NCI-H446 treated with DMSO at 0.1 percent for 48 hours (cell line): Measurements from ENCODE around the gene FBXO41.
A peak's percentile ranks its signal among the peaks of the same experiment; 100 is the strongest.

ENCODE experiments used
- DNase-seq: peaks from one replicate; lab custom pipeline; 2025; lab: John Stamatoyannopoulos, UW

The FBXO41 gene

GRCh38 chr2:73246850-73247249, 37.4 kb downstream of the FBXO41 start:
- DNase-seq: no peak

- DNase-seq: no peak
These were observed 39.7 kb downstream of the FBXO41 start for GRCh38 chr2:73244580-73244979.

GRCh38 chr2:73243884-73244570, 40.3 kb downstream of the FBXO41 start:
- peak; percentile 79 for DNase-seq

GRCh38 chr2:73239776-73240175, 44.5 kb downstream of the FBXO41 start:
- no peak for DNase-seq

GRCh38 chr2:73238976-73239375, 45.3 kb downstream of the FBXO41 start:
- no peak for DNase-seq

- no peak for DNase-seq
These were observed 46.1 kb downstream of the FBXO41 start for GRCh38 chr2:73238149-73238548.

- DNase-seq: no peak
These were observed 47.1 kb downstream of the FBXO41 start for GRCh38 chr2:73237168-73237567.

- DNase-seq: no peak
These were observed 48.8 kb downstream of the FBXO41 start for GRCh38 chr2:73235315-73236028.

GRCh38 chr2:73233932-73234832, 50.1 kb downstream of the FBXO41 start, which contains the start of gene CCT7:
CCT7 (plus strand) TSS chr2:73234308; CDS start chr2:73234379, 71 bp downstream.
- DNase-seq: peak; percentile 89

GRCh38 chr2:73233154-73233931, 50.9 kb downstream of the FBXO41 start, which contains the start of gene PRADC1:
PRADC1 (minus strand) TSS chr2:73233239; CDS start chr2:73233160, 79 bp downstream.
- DNase-seq: peak; percentile 99

- DNase-seq: no peak
These were observed 51.7 kb downstream of the FBXO41 start for GRCh38 chr2:73232403-73233153.

GRCh38 chr2:73228631-73229030, 55.6 kb downstream of the FBXO41 start:
- DNase-seq: no peak

- no peak for DNase-seq
These were observed 57.2 kb downstream of the FBXO41 start for GRCh38 chr2:73227086-73227485.

GRCh38 chr2:73225513-73226360, 58.5 kb downstream of the FBXO41 start:
- DNase-seq: no peak

- DNase-seq: no peak
These were observed 60.5 kb downstream of the FBXO41 start for GRCh38 chr2:73223821-73224220.

- no peak for DNase-seq
These were observed 66.0 kb downstream of the FBXO41 start for GRCh38 chr2:73218298-73218697.

- no peak for DNase-seq
These were observed 66.5 kb downstream of the FBXO41 start for GRCh38 chr2:73217826-73218225.

- DNase-seq: no peak
These were observed 67.1 kb downstream of the FBXO41 start for GRCh38 chr2:73217160-73217559.

GRCh38 chr2:73215254-73215653, 69.0 kb downstream of the FBXO41 start:
- DNase-seq: no peak
